GM19193 (cell line): Measurements from ENCODE around the gene ENAM.

Experiments used
- POLR2A ChIP-seq: IDR thresholded peaks from 4 replicates; pipeline ENCODE4 v1.6.1; 2011; ENCODE audit not compliant: insufficient read depth, insufficient read length; ENCODE audit errors: extremely low read depth

ENAM gene

GRCh38 chr4:70628444-70628843 lies at the start of gene ENAM:
TSS of gene ENAM (plus strand) at chr4:70628744. CDS start at chr4:70629501, 757 bp downstream.
- no peak for TF ChIP-seq POLR2A

- no peak for TF ChIP-seq POLR2A
Observed at GRCh38 chr4:70581980-70582379, 46.6 kb upstream of the ENAM start.

- no peak for TF ChIP-seq POLR2A
Observed at GRCh38 chr4:70583952-70584834, 44.4 kb upstream of the ENAM start.

- no peak for TF ChIP-seq POLR2A
Observed at GRCh38 chr4:70586841-70587240, 41.7 kb upstream of the ENAM start.

GRCh38 chr4:70589785-70590184 lies 38.8 kb upstream of the ENAM start:
- no peak for TF ChIP-seq POLR2A

GRCh38 chr4:70591955-70592582 lies 36.5 kb upstream of the ENAM start, which contains the start of gene AMBN:
TSS of gene AMBN (plus strand) at chr4:70592256. CDS start at chr4:70592359, 103 bp downstream.
- no peak for TF ChIP-seq POLR2A

- no peak for TF ChIP-seq POLR2A
Observed at GRCh38 chr4:70594196-70594595, 34.3 kb upstream of the ENAM start.

GRCh38 chr4:70600305-70600704 lies 28.2 kb upstream of the ENAM start:
- TF ChIP-seq POLR2A, result no peak

- TF ChIP-seq POLR2A, result no peak
Observed at GRCh38 chr4:70600977-70601376, 27.6 kb upstream of the ENAM start.

- TF ChIP-seq POLR2A, result no peak
Observed at GRCh38 chr4:70601422-70602039, 27.0 kb upstream of the ENAM start.

- no peak for TF ChIP-seq POLR2A
Observed at GRCh38 chr4:70603856-70604255, 24.7 kb upstream of the ENAM start.

GRCh38 chr4:70606459-70606858 lies 22.1 kb upstream of the ENAM start:
- no peak for TF ChIP-seq POLR2A

- TF ChIP-seq POLR2A, result no peak
Observed at GRCh38 chr4:70607334-70607853, 21.1 kb upstream of the ENAM start.

- no peak for TF ChIP-seq POLR2A
Observed at GRCh38 chr4:70608324-70608723, 20.2 kb upstream of the ENAM start.
